Measurements from ENCODE around the gene BDH1.

GRCh38 chr3:197552198-197552597 lies 3.6 kb downstream of the BDH1 start:
- TF ChIP-seq, protein P1, sequence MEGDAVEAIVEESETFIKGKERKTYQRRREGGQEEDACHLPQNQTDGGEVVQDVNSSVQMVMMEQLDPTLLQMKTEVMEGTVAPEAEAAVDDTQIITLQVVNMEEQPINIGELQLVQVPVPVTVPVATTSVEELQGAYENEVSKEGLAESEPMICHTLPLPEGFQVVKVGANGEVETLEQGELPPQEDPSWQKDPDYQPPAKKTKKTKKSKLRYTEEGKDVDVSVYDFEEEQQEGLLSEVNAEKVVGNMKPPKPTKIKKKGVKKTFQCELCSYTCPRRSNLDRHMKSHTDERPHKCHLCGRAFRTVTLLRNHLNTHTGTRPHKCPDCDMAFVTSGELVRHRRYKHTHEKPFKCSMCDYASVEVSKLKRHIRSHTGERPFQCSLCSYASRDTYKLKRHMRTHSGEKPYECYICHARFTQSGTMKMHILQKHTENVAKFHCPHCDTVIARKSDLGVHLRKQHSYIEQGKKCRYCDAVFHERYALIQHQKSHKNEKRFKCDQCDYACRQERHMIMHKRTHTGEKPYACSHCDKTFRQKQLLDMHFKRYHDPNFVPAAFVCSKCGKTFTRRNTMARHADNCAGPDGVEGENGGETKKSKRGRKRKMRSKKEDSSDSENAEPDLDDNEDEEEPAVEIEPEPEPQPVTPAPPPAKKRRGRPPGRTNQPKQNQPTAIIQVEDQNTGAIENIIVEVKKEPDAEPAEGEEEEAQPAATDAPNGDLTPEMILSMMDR (IDR thresholded peaks at IDR 0.05): no peak
- no peak for TF ChIP-seq POLR2A (IDR thresholded peaks at IDR 0.05)
